ENCODE data around the gene PTX4. TPM values are rescaled to one million over a fixed set of nuclear protein-coding genes. Genes with fewer than 3 reads are reported as not detected.

Gene PTX4
- total RNA-seq, 1 experiment from 2014 or later, result 0.22 TPM

GRCh38 chr16:1436731-1437355 lies 51.9 kb downstream of the PTX4 start:
- BruUV-seq (replicated peaks), result no TSS peak
- ChIA-PET POLR2A (ENCODE audit: unreplicated experiment) (no interaction called here), CTCF (no interaction called here)
- Histone ChIP-seq H3F3A (ENCODE audit: low read length, unreplicated experiment) (no peaks in the 10 kb centered on the region), H3K79me2 (ENCODE audit: low read length) (no peaks in the 10 kb centered on the region), H3K4me2 (ENCODE audit: low read length) (no peak overlapping the region), H3K27ac (ENCODE audit: low read length) (no peak overlapping the region), H4K20me1 (ENCODE audit: low read length) (no peaks in the 10 kb centered on the region), H3K27me3 (ENCODE audit: low read length) (no peaks in the 10 kb centered on the region), H2AFZ (ENCODE audit: low read length) (no peak overlapping the region), H3K9ac (ENCODE audit: low read length) (no peak overlapping the region), H3K36me3 (ENCODE audit: low read depth, low read length) (no peaks in the 10 kb centered on the region), H3K4me3 (ENCODE audit: low read length) (no peak overlapping the region), H3K9me3 (ENCODE audit: low read length) (no peaks in the 10 kb centered on the region), H3K9me2 (replicated peaks; ENCODE audit: low read length) (no peaks in the 10 kb centered on the region), H3K4me1 (ENCODE audit: insufficient read depth, low read length) (no peaks in the 10 kb centered on the region)
- TF ChIP-seq CTCF (conservative IDR thresholded peaks at IDR 0.05; ENCODE audit: low read depth, low read length), result no peak
- TF ChIP-seq EZH2 (IDR thresholded peaks at IDR 0.05; ENCODE audit: low read length, unreplicated experiment), result no peak
- TF ChIP-seq EZH2phosphoT487 (IDR thresholded peaks at IDR 0.05; ENCODE audit: borderline replicate concordance, low read length), result no peak
- DNase-seq (no peak), ATAC-seq (no peak)
- intact Hi-C loops (cut with micrococcal nuclease), result no loop called here

GRCh38 chr16:1435921-1436697 lies 52.6 kb downstream of the PTX4 start:
- no peaks in the 10 kb centered on the region for H3K9me2 ChIP-seq (replicated peaks; ENCODE audit: low read length)
- H3K27ac ChIP-seq (ENCODE audit: low read length), result no peak overlapping the region
- ChIA-PET CTCF (no interaction called here), POLR2A (ENCODE audit: unreplicated experiment) (interaction anchor here (0.5 kb wide), 1 partner anchor 16 kb away, joined by 17 read pairs; the partner anchor contains the start of gene UQCC4)
- no peak overlapping the region for H2AFZ ChIP-seq (ENCODE audit: low read length)
- TF ChIP-seq CTCF (conservative IDR thresholded peaks at IDR 0.05; ENCODE audit: low read depth, low read length) (no peak), EZH2phosphoT487 (IDR thresholded peaks at IDR 0.05; ENCODE audit: borderline replicate concordance, low read length) (no peak), EZH2 (IDR thresholded peaks at IDR 0.05; ENCODE audit: low read length, unreplicated experiment) (no peak)
- H4K20me1 ChIP-seq (ENCODE audit: low read length), result no peaks in the 10 kb centered on the region
- DNase-seq (no peak), ATAC-seq (peak; percentile 42)
- H3K4me2 ChIP-seq (ENCODE audit: low read length), result no peak overlapping the region
- BruUV-seq (replicated peaks), result no TSS peak
- intact Hi-C loops (cut with micrococcal nuclease), result no loop called here
- H3K4me1 ChIP-seq (ENCODE audit: insufficient read depth, low read length), result no peaks in the 10 kb centered on the region
- no peaks in the 10 kb centered on the region for H3K9me3 ChIP-seq (ENCODE audit: low read length)
- no peaks in the 10 kb centered on the region for H3K27me3 ChIP-seq (ENCODE audit: low read length)
- no peak overlapping the region for H3K9ac ChIP-seq (ENCODE audit: low read length)
- no peaks in the 10 kb centered on the region for H3K79me2 ChIP-seq (ENCODE audit: low read length)
- no peak overlapping the region for H3K4me3 ChIP-seq (ENCODE audit: low read length)
- no peaks in the 10 kb centered on the region for H3F3A ChIP-seq (ENCODE audit: low read length, unreplicated experiment)
- no peaks in the 10 kb centered on the region for H3K36me3 ChIP-seq (ENCODE audit: low read depth, low read length)

Other genes with a start within 250 kb of the PTX4 start
- gene TPSAB1, start 248.2 kb downstream of the PTX4 start, total RNA-seq (2014; rRNA removed), result not detected in 2 replicates
- gene TPSD1, start 232.9 kb downstream of the PTX4 start, total RNA-seq (2014; rRNA removed), result not detected in 2 replicates
- 71.3 and 116 TPM in 2 replicates for gene UBE2I, start 179.3 kb downstream of the PTX4 start, total RNA-seq (2014; rRNA removed)
- 13.1 and 18.2 TPM in 2 replicates for gene BAIAP3, start 155.3 kb downstream of the PTX4 start, total RNA-seq (2014; rRNA removed)
- 117 and 142 TPM in 2 replicates for gene TSR3, start 137.1 kb downstream of the PTX4 start, total RNA-seq (2014; rRNA removed)
- gene GNPTG, start 137.0 kb downstream of the PTX4 start, total RNA-seq (2014; rRNA removed), result 36.0 and 36.3 TPM in 2 replicates
- 18.8 and 33.9 TPM in 2 replicates for gene UNKL, start 74.2 kb downstream of the PTX4 start, total RNA-seq (2014; rRNA removed)
- 27.0 and 33.2 TPM in 2 replicates for gene UQCC4, start 68.2 kb downstream of the PTX4 start, total RNA-seq (2014; rRNA removed)
- not detected in 2 replicates for gene PERCC1, start 57.9 kb downstream of the PTX4 start, total RNA-seq (2014; rRNA removed)
- gene CCDC154, start 44.4 kb downstream of the PTX4 start, total RNA-seq (2014; rRNA removed), result not detected in 2 replicates
- 48.2 and 66.6 TPM in 2 replicates for gene CLCN7, start 13.9 kb downstream of the PTX4 start, total RNA-seq (2014; rRNA removed)
- gene TELO2, start 4.4 kb upstream of the PTX4 start, total RNA-seq (2014; rRNA removed), result 37.8 and 61.3 TPM in 2 replicates
- not detected in 2 replicates for gene TMEM204, start 44.7 kb upstream of the PTX4 start, total RNA-seq (2014; rRNA removed)
- gene IFT140, start 123.1 kb upstream of the PTX4 start, total RNA-seq (2014; rRNA removed), result 4.2 and 6.2 TPM in 2 replicates
- 8.5 and 15.5 TPM in 2 replicates for gene CRAMP1, start 123.4 kb upstream of the PTX4 start, total RNA-seq (2014; rRNA removed)
- gene JPT2, start 189.3 kb upstream of the PTX4 start, total RNA-seq (2014; rRNA removed), result 85.2 and 86.5 TPM in 2 replicates
- 41.1 and 59.7 TPM in 2 replicates for gene MAPK8IP3, start 217.3 kb upstream of the PTX4 start, total RNA-seq (2014; rRNA removed)

Measured in PC-3 (cell line).